ENCODE measurements around the gene MEG3. TPM values are rescaled to one million over a fixed set of nuclear protein-coding genes. Genes with fewer than 3 reads are reported as not detected.

The MEG3 gene
- total RNA-seq, 1 experiment from 2014 or later, result not detected

- intact Hi-C loops (cut with micrococcal nuclease; ENCODE audit: unreplicated experiment), result no loop called here
- H3K4me1 Mint-ChIP-seq (ENCODE audit: low read depth, unreplicated experiment), result no peaks in the 10 kb centered on the region
- H3K27ac Mint-ChIP-seq (ENCODE audit: unreplicated experiment), result no peak overlapping the region
- H3K27me3 Mint-ChIP-seq (ENCODE audit: unreplicated experiment), result no peaks in the 10 kb centered on the region
- no peak overlapping the region for H3K4me3 Mint-ChIP-seq (ENCODE audit: low read depth, unreplicated experiment)
- BruUV-seq (replicated peaks), result no TSS peak
- peaks cover 2% of the 10 kb centered on the region for H3K9me3 Mint-ChIP-seq (ENCODE audit: low read depth, unreplicated experiment)
- CTCF ChIA-PET, result no interaction called here
- no peak for DNase-seq
- no peaks in the 10 kb centered on the region for H3K36me3 Mint-ChIP-seq (ENCODE audit: insufficient read depth, unreplicated experiment)
- TF ChIP-seq CTCF (IDR thresholded peaks at IDR 0.05; ENCODE audit: unreplicated experiment), result no peak
Observed at GRCh38 chr14:100865682-100866591, 40.0 kb downstream of the MEG3 start.

- Mint-ChIP-seq H3K27me3 (ENCODE audit: unreplicated experiment) (no peaks in the 10 kb centered on the region), H3K36me3 (ENCODE audit: insufficient read depth, unreplicated experiment) (no peaks in the 10 kb centered on the region), H3K4me1 (ENCODE audit: low read depth, unreplicated experiment) (peaks cover 6% of the 10 kb centered on the region), H3K9me3 (ENCODE audit: low read depth, unreplicated experiment) (peaks cover 6% of the 10 kb centered on the region), H3K4me3 (ENCODE audit: low read depth, unreplicated experiment) (no peak overlapping the region), H3K27ac (ENCODE audit: unreplicated experiment) (no peak overlapping the region)
- no peak for TF ChIP-seq CTCF (IDR thresholded peaks at IDR 0.05; ENCODE audit: unreplicated experiment)
- CTCF ChIA-PET, result no interaction called here
- DNase-seq, result no peak
- intact Hi-C loops (cut with micrococcal nuclease; ENCODE audit: unreplicated experiment), result no loop called here
- no TSS peak for BruUV-seq (replicated peaks)
Observed at GRCh38 chr14:100866666-100867630, 41.0 kb downstream of the MEG3 start.

- CTCF ChIA-PET, result no interaction called here
- Mint-ChIP-seq H3K4me3 (ENCODE audit: low read depth, unreplicated experiment) (no peak overlapping the region), H3K27ac (ENCODE audit: unreplicated experiment) (no peak overlapping the region), H3K36me3 (ENCODE audit: insufficient read depth, unreplicated experiment) (no peaks in the 10 kb centered on the region), H3K9me3 (ENCODE audit: low read depth, unreplicated experiment) (peaks cover 6% of the 10 kb centered on the region), H3K4me1 (ENCODE audit: low read depth, unreplicated experiment) (peaks cover 14% of the 10 kb centered on the region), H3K27me3 (ENCODE audit: unreplicated experiment) (no peaks in the 10 kb centered on the region)
- intact Hi-C loops (cut with micrococcal nuclease; ENCODE audit: unreplicated experiment), result no loop called here
- BruUV-seq (replicated peaks), result no TSS peak
- no peak for DNase-seq
- no peak for TF ChIP-seq CTCF (IDR thresholded peaks at IDR 0.05; ENCODE audit: unreplicated experiment)
Observed at GRCh38 chr14:100867631-100868315, 41.9 kb downstream of the MEG3 start.

Measured in Calu3 (cell line).